Measurements from ENCODE around the gene NCSTN.

NCSTN gene

DNA sequence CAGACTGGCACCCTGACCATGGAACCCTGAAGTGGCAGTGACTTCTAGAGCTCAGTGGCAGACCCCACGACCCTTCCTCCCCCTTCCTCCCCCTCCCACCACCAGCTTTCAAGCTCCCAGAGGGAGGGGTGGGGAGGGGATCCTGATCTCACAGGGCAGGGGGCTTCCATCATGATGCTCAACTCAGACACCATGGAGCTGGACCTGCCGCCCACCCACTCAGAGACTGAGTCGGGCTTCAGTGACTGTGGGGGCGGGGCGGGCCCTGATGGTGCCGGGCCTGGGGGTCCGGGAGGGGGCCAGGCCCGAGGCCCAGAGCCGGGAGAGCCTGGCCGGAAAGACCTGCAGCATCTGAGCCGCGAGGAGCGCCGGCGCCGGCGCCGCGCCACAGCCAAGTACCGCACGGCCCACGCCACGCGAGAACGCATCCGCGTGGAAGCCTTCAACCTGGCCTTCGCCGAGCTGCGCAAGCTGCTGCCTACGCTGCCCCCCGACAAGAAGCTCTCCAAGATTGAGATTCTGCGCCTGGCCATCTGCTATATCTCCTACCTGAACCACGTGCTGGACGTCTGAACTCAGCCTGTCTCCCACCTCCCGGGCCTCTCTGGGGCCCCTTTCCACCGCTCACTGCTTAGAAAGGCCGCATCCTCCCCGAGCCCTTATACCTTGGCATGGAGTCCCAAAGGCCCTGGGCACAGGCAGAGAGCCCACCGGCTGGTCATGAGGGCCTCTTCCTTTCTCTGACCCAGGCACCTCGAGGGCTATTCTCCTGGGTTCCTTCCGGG, 27.6 kb downstream of the NCSTN start:
- Histone ChIP-seq H3K9ac (ENCODE audit: insufficient read length, low read depth) (no peak overlapping the region), H3K36me3 (ENCODE audit: insufficient read depth, insufficient read length, low read length) (no peaks in the 10 kb centered on the region), H3K9me3 (ENCODE audit: insufficient read depth, low read length) (no peaks in the 10 kb centered on the region), H3K4me3 (ENCODE audit: insufficient read length, low read depth) (no peak overlapping the region), H3K4me1 (ENCODE audit: insufficient read depth, insufficient read length) (peaks cover 22% of the 10 kb centered on the region), H3K27me3 (ENCODE audit: insufficient read depth, insufficient read length) (no peaks in the 10 kb centered on the region)
- no peak for DNase-seq (ENCODE audit: low read depth, low spot score)
- TF ChIP-seq ZNF274 (IDR thresholded peaks at IDR 0.05; ENCODE audit: low read depth, low read length) (no peak), YY1 (IDR thresholded peaks at IDR 0.05; ENCODE audit: insufficient read depth, insufficient read length) (no peak), SUZ12 (IDR thresholded peaks at IDR 0.05; ENCODE audit: extremely low read depth, insufficient read depth, insufficient read length) (no peak)

DNA sequence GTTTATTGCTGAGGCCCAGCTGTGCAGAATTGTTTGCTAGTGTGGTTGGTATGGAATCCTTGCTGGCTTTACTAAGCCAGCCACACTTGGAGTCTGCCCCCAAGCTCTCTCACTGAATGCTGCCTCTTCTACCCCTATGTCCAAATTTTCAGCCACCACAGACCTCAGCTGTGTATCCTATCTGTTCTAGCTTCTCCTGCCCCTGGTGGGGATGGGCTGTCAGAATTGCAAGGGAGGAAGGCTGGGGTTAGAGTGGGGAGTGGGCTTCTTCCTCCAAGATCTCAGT, 28.1 kb downstream of the NCSTN start:
- Histone ChIP-seq H3K9ac (ENCODE audit: insufficient read length, low read depth) (no peak overlapping the region), H3K4me1 (ENCODE audit: insufficient read depth, insufficient read length) (peaks cover 22% of the 10 kb centered on the region)
- no peak for DNase-seq (ENCODE audit: low read depth, low spot score)

DNA sequence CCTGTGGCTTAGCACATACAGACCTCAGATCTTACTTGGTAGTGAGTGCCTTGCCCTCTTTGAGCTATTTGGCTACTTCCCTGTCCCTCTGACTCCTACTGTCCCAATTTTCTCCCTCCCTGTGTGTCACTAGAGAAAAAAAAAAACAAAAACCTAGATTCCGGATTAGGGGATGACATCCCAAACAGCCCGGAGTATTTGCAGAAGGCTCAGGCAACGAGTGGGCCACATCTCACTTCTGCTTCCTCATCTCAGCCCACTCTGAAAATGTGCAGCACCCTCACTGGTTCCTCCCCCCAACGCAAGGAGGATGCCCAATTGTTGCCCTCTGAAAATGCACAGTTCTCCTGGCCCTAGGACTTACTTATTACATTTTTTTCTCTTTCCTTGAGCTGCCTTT, 28.6 kb downstream of the NCSTN start:
- H3K27me3 ChIP-seq (ENCODE audit: insufficient read depth, insufficient read length), result no peaks in the 10 kb centered on the region
- no peaks in the 10 kb centered on the region for H3K36me3 ChIP-seq (ENCODE audit: insufficient read depth, insufficient read length, low read length)
- H3K9me3 ChIP-seq (ENCODE audit: insufficient read depth, low read length), result no peaks in the 10 kb centered on the region
- no peak for DNase-seq (ENCODE audit: low read depth, low spot score)
- TF ChIP-seq ZNF274 (IDR thresholded peaks at IDR 0.05; ENCODE audit: low read depth, low read length) (no peak), SUZ12 (IDR thresholded peaks at IDR 0.05; ENCODE audit: extremely low read depth, insufficient read depth, insufficient read length) (no peak), YY1 (IDR thresholded peaks at IDR 0.05; ENCODE audit: insufficient read depth, insufficient read length) (no peak)
- no peak overlapping the region for H3K4me3 ChIP-seq (ENCODE audit: insufficient read length, low read depth)
- H3K9ac ChIP-seq (ENCODE audit: insufficient read length, low read depth), result no peak overlapping the region
- peaks cover 22% of the 10 kb centered on the region for H3K4me1 ChIP-seq (ENCODE audit: insufficient read depth, insufficient read length)

More for the DNA sequence above, 28.1 kb downstream of the NCSTN start:
- H3K27me3 ChIP-seq (ENCODE audit: insufficient read depth, insufficient read length), result no peaks in the 10 kb centered on the region
- H3K36me3 ChIP-seq (ENCODE audit: insufficient read depth, insufficient read length, low read length), result no peaks in the 10 kb centered on the region
- TF ChIP-seq SUZ12 (IDR thresholded peaks at IDR 0.05; ENCODE audit: extremely low read depth, insufficient read depth, insufficient read length), result no peak
- no peak for TF ChIP-seq ZNF274 (IDR thresholded peaks at IDR 0.05; ENCODE audit: low read depth, low read length)
- no peak for TF ChIP-seq YY1 (IDR thresholded peaks at IDR 0.05; ENCODE audit: insufficient read depth, insufficient read length)
- no peak overlapping the region for H3K4me3 ChIP-seq (ENCODE audit: insufficient read length, low read depth)
- no peaks in the 10 kb centered on the region for H3K9me3 ChIP-seq (ENCODE audit: insufficient read depth, low read length)

DNA sequence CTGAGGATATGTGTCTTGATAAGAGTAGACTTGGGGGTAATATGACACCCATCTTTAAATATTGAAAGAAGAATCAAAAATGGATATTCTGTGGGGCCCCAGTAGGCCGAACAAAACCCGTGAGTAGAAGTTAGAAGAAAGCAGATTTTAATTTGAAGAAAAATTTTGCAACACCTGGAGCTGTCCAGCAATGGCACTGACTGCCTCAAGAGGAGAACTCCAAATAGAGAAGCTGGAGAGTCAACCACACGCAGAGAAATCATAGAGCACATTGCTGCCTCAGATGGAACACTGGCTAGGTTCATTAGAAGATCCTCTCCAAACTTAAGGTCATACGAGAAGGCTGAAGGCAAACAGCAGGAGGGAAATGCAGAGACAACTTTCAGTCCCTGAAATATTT, 30.5 kb downstream of the NCSTN start:
- Histone ChIP-seq H3K36me3 (ENCODE audit: insufficient read depth, insufficient read length, low read length) (no peaks in the 10 kb centered on the region), H3K4me3 (ENCODE audit: insufficient read length, low read depth) (no peak overlapping the region), H3K9me3 (ENCODE audit: insufficient read depth, low read length) (no peaks in the 10 kb centered on the region), H3K4me1 (ENCODE audit: insufficient read depth, insufficient read length) (peaks cover 35% of the 10 kb centered on the region), H3K9ac (ENCODE audit: insufficient read length, low read depth) (no peak overlapping the region), H3K27me3 (ENCODE audit: insufficient read depth, insufficient read length) (no peaks in the 10 kb centered on the region)
- DNase-seq (ENCODE audit: low read depth, low spot score), result no peak
- TF ChIP-seq ZNF274 (IDR thresholded peaks at IDR 0.05; ENCODE audit: low read depth, low read length) (no peak), YY1 (IDR thresholded peaks at IDR 0.05; ENCODE audit: insufficient read depth, insufficient read length) (no peak), SUZ12 (IDR thresholded peaks at IDR 0.05; ENCODE audit: extremely low read depth, insufficient read depth, insufficient read length) (no peak)

DNA sequence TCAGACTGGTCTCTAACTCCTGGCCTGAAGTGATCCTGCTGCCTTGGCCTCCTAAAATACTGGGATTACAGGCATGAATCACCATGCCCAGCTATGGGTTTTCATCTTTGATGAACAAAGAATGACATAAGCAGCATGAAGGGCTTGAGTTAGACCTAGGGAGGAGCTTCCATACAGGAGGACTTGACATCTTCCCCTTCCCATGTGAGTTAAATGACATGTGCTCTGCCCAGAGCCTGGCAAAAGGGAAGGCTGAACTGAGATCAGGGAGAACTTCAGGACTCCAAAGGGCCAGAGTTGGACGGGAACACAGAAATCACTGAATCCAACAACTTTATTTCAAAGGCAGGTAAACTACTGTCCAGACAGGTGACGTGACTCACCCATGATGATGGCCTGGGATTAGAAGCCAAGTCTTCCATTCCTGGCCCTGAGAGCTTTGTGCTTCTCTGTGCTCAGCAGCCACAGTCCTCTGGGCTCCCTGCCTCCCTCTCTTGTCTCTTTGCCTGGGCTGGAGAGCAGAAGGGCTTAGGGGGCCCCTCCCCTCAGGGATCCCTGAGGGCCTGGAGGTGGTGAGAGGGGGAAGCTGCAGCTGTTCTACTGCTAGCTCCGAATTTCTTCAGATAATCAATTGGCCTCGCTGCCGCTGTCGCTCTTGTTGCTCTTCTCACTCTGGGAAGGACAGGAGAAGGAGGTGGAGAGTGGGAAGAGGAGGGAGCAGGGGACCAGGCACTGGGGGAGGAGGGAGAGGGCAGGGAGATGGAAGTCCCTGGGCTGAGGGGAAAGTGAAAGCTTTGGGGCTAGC, 31.3 kb downstream of the NCSTN start:
- H3K9ac ChIP-seq (ENCODE audit: insufficient read length, low read depth), result peak overlapping the region; percentile 57
- no peaks in the 10 kb centered on the region for H3K36me3 ChIP-seq (ENCODE audit: insufficient read depth, insufficient read length, low read length)
- H3K4me1 ChIP-seq (ENCODE audit: insufficient read depth, insufficient read length), result peaks cover 35% of the 10 kb centered on the region
- H3K27me3 ChIP-seq (ENCODE audit: insufficient read depth, insufficient read length), result no peaks in the 10 kb centered on the region
- DNase-seq (ENCODE audit: low read depth, low spot score), result peak; percentile 68
- peak overlapping the region; percentile 16 for H3K4me3 ChIP-seq (ENCODE audit: insufficient read length, low read depth)
- TF ChIP-seq SUZ12 (IDR thresholded peaks at IDR 0.05; ENCODE audit: extremely low read depth, insufficient read depth, insufficient read length) (no peak), ZNF274 (IDR thresholded peaks at IDR 0.05; ENCODE audit: low read depth, low read length) (no peak), YY1 (IDR thresholded peaks at IDR 0.05; ENCODE audit: insufficient read depth, insufficient read length) (no peak)
- no peaks in the 10 kb centered on the region for H3K9me3 ChIP-seq (ENCODE audit: insufficient read depth, low read length)

DNA sequence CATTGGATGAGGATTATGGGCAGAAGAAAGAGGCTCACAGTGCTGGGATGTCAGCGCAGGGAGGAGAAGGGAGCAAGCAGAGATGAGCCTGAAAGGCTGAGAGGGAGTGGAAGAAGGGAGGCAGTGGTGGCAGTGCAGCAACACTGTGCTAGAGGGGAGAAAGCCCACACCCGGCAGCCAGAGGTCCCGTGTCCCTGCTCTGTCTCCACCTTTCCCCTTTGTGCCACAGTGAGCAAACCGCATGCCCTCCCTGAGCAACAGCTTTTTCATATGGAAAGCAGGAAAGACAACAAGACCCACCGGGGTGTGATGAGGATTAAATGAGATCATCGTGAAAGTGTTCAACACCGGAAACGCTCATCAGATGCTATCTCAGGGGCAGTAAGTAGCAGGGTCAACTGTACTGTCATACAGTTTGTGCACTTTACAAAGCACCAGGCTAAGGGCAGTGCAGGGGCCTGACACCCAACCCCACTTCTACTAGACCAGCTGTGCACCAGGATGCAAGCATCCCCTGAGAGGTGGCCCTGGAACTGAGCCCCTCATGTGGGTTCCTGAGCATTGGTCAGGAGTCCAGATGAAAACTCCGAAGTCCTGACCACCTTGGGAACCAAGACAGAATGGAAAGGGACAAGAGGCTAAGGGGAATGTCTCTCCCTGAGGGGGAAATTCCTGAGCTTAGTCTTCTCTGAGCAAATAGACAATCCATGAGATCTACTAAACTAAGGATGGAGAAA, 32.8 kb downstream of the NCSTN start:
- TF ChIP-seq ZNF274 (IDR thresholded peaks at IDR 0.05; ENCODE audit: low read depth, low read length) (no peak), YY1 (IDR thresholded peaks at IDR 0.05; ENCODE audit: insufficient read depth, insufficient read length) (no peak), SUZ12 (IDR thresholded peaks at IDR 0.05; ENCODE audit: extremely low read depth, insufficient read depth, insufficient read length) (no peak)
- no peaks in the 10 kb centered on the region for H3K9me3 ChIP-seq (ENCODE audit: insufficient read depth, low read length)
- DNase-seq (ENCODE audit: low read depth, low spot score), result peak; percentile 92
- H3K9ac ChIP-seq (ENCODE audit: insufficient read length, low read depth), result peak overlapping the region; percentile 57
- H3K36me3 ChIP-seq (ENCODE audit: insufficient read depth, insufficient read length, low read length), result no peaks in the 10 kb centered on the region
- peaks cover 35% of the 10 kb centered on the region for H3K4me1 ChIP-seq (ENCODE audit: insufficient read depth, insufficient read length)
- peak overlapping the region; percentile 30 for H3K4me3 ChIP-seq (ENCODE audit: insufficient read length, low read depth)
- no peaks in the 10 kb centered on the region for H3K27me3 ChIP-seq (ENCODE audit: insufficient read depth, insufficient read length)
